K562 (cell line): ENCODE measurements around the gene SLC25A31. TPM values are rescaled to one million over a fixed set of nuclear protein-coding genes. Genes with fewer than 3 reads are reported as not detected.

Experiments
- ATAC-seq: fragments of 200-7000 bp; cut with Tn5 transposase; 3 replicates; pipeline ENCODE4 v1.9.1; 2020; ENCODE audit warnings: moderate library complexity
- BruUV-seq: library from RNA; stranded (reverse); fragments of 400-500 nt; replicated peaks from 2 replicates; lab custom pipeline; 2021; lab: Mats Ljungman, UMichigan
- CTCF ChIA-PET: fragments of 300-600 bp; formaldehyde crosslinking; extraction: SDS; loops from one replicate; lab custom pipeline; 2021; ENCODE audit warnings: low intra/inter-chr PET ratio; lab: Yijun Ruan, JAX
- POLR2A ChIA-PET: fragments of 300-600, 350-650 bp; sonication (Branson Sonifier 250); formaldehyde crosslinking; extraction: SDS; loops from one replicate; lab custom pipeline; 2021; ENCODE audit warnings: antibody characterized with exemption, inconsistent platforms; lab: Yijun Ruan, JAX
- DNase-seq, 4 experiments: peaks; one replicate each; pipeline versions ENCODE4 v3.0.0 to v3.0.0-alpha.2; 2011 to 2018; ENCODE audit warnings: low spot score in 3 of 4, mixed read lengths in 3 of 4; ENCODE audit errors: extremely low read depth in 1 of 4
- FAIRE-seq: peaks from 2 replicates; lab custom pipeline; 2011; peaks lifted over from hg19 to GRCh38; lab: Jason Lieb, UNC
- H2AFZ ChIP-seq: 2 replicates; pipeline ENCODE4 v1.6.0; 2011; ENCODE audit warnings: low read depth, low read length, control low read depth, inconsistent platforms
- H3K27ac ChIP-seq: fragments of 200-600 bp; 3 replicates; pipeline ENCODE4 v1.8.0; 2011; ENCODE audit warnings: low read depth, mild to moderate bottlenecking, control low read depth, inconsistent platforms, low read length, moderate library complexity, mixed read lengths; ENCODE audit errors: extremely low read depth
- H3K27me3 ChIP-seq, 2 experiments: fragments of 300-600 bp in 1 of 2; 2 replicates in 1 of 2; 3 replicates in 1 of 2; pipeline versions ENCODE4 v1.6.0 to v1.8.0; 2011; ENCODE audit warnings: inconsistent platforms in 2 of 2, low read length in 2 of 2, mild to moderate bottlenecking in 1 of 2, mixed read lengths in 1 of 2, moderate library complexity in 1 of 2; ENCODE audit not compliant: control insufficient read depth in 2 of 2, insufficient read depth in 2 of 2
- H3K36me3 ChIP-seq: fragments of 300-600 bp; 3 replicates; pipeline ENCODE4 v1.8.0; 2011; ENCODE audit warnings: mild to moderate bottlenecking, low read length, inconsistent platforms; ENCODE audit not compliant: control insufficient read depth, insufficient read depth
- H3K4me1 ChIP-seq, 2 experiments: fragments of 200-600 bp in 1 of 2; replicated peaks in 1 of 2; 2 replicates in 1 of 2; 3 replicates in 1 of 2; pipeline versions ENCODE4 v1.5.1 to v1.8.0; 2011; ENCODE audit warnings: inconsistent platforms in 2 of 2, low read length in 2 of 2, mild to moderate bottlenecking in 1 of 2, mixed read lengths in 1 of 2, moderate library complexity in 1 of 2; ENCODE audit not compliant: control insufficient read depth in 2 of 2, insufficient read depth in 2 of 2
- H3K4me2 ChIP-seq: 2 replicates; pipeline ENCODE4 v1.6.1; 2011; ENCODE audit warnings: low read length, control low read depth, inconsistent platforms, mixed read lengths; ENCODE audit not compliant: insufficient read depth
- H3K4me3 ChIP-seq: fragments of 200-600 bp; sonication (generic), shearing (Covaris generic); 2 replicates; pipeline ENCODE4 v1.5.1; 2016; ENCODE audit warnings: control low read depth, inconsistent platforms
- H3K79me2 ChIP-seq: fragments of 200-600 bp; 3 replicates; pipeline ENCODE4 v1.8.0; 2011; ENCODE audit warnings: low read length, inconsistent platforms; ENCODE audit not compliant: control insufficient read depth, insufficient read depth
- H3K9ac ChIP-seq, 2 experiments: 2 replicates each; pipeline versions ENCODE4 v1.6.0 to v1.6.1; 2011; ENCODE audit warnings: low read depth in 2 of 2, low read length in 2 of 2, control low read depth in 1 of 2, inconsistent platforms in 1 of 2, mild to moderate bottlenecking in 1 of 2, mixed read lengths in 1 of 2; ENCODE audit not compliant: insufficient read depth in 1 of 2
- H3K9me1 ChIP-seq: one replicate; pipeline ENCODE4 v1.6.0; 2011; ENCODE audit warnings: inconsistent platforms, mild to moderate bottlenecking, low read length, moderate library complexity; ENCODE audit not compliant: control insufficient read depth, insufficient read depth
- H3K9me3 ChIP-seq: replicated peaks from 2 replicates; pipeline ENCODE4 v1.5.1; 2011; ENCODE audit warnings: low read depth, low read length, inconsistent platforms; ENCODE audit not compliant: control insufficient read depth, insufficient read depth
- H4K20me1 ChIP-seq: replicated peaks from 2 replicates; pipeline ENCODE4 v1.6.1; 2011; ENCODE audit warnings: low read length, inconsistent platforms, mixed read lengths; ENCODE audit not compliant: control insufficient read depth, insufficient read depth
- CBFA2T2 ChIP-seq: fragments of 450-650 bp; conservative IDR thresholded peaks from 2 replicates; pipeline ENCODE4 v1.6.1; 2017; ENCODE audit warnings: mild to moderate bottlenecking
- FOXK1 ChIP-seq: sonication (generic); formaldehyde crosslinking; IDR thresholded peaks from 2 replicates; pipeline ENCODE4 v1.8.0; 2022; ENCODE audit warnings: missing genetic modification reagents, mild to moderate bottlenecking, borderline replicate concordance
- FUS ChIP-seq: fragments of 200-400 bp; formaldehyde crosslinking; optimal IDR thresholded peaks from 2 replicates; pipeline ENCODE3; 2017; ENCODE audit warnings: low read depth, low read length
- HSF4 ChIP-seq: fragments of 250-450 bp; sonication (Bioruptor Pico); IDR thresholded peaks from 2 replicates; pipeline ENCODE4 v2.1.2; 2022; ENCODE audit warnings: mild to moderate bottlenecking, moderate library complexity, borderline replicate concordance
- IRF2 ChIP-seq: sonication (generic); formaldehyde crosslinking; IDR thresholded peaks from 2 replicates; pipeline ENCODE4 v1.8.1; 2022; ENCODE audit warnings: mild to moderate bottlenecking, missing genetic modification reagents
- SRF ChIP-seq, 2 experiments: fragments of 250-450, 450-650 bp in 1 of 2; sonication (Bioruptor Pico) in 1 of 2; sonication (generic) in 1 of 2; formaldehyde crosslinking; IDR thresholded peaks; 2 replicates each; pipeline versions ENCODE4 v1.5.0 to v1.5.1; 2020 to 2022; ENCODE audit warnings: mild to moderate bottlenecking in 1 of 2, missing genetic modification reagents in 1 of 2
- TSHZ1 ChIP-seq: fragments of 250-450 bp; sonication (Bioruptor Pico); IDR thresholded peaks from 2 replicates; pipeline ENCODE4 v1.4.0; 2020; ENCODE audit warnings: mild to moderate bottlenecking, moderate library complexity
- ZBED1 ChIP-seq: IDR thresholded peaks from 2 replicates; pipeline ENCODE4 v1.6.1; 2014
- ZBTB7A ChIP-seq: IDR thresholded peaks from 2 replicates; pipeline ENCODE4 v1.6.1; 2011; ENCODE audit warnings: low read depth, mild to moderate bottlenecking, low read length, moderate library complexity, borderline replicate concordance; ENCODE audit not compliant: control insufficient read depth
- ZNF232 ChIP-seq: sonication (generic); formaldehyde crosslinking; IDR thresholded peaks from 2 replicates; pipeline ENCODE4 v1.8.0; 2022; ENCODE audit warnings: mild to moderate bottlenecking, missing genetic modification reagents
- ZNF280B ChIP-seq: fragments of 250-450 bp; sonication (Bioruptor Pico); IDR thresholded peaks from 2 replicates; pipeline ENCODE4 v1.5.1; 2021; ENCODE audit warnings: mild to moderate bottlenecking
- ZNF431 ChIP-seq: sonication (generic); formaldehyde crosslinking; IDR thresholded peaks from 2 replicates; pipeline ENCODE4 v1.8.0; 2022; ENCODE audit warnings: mild to moderate bottlenecking, missing genetic modification reagents
- WGBS: fragments of 100-300 bp; shearing (Covaris generic); methylation state at CpG from one replicate; pipeline ENCODE4 v1.1.6; 2016; ENCODE audit warnings: low coverage, mixed read lengths; ENCODE audit not compliant: insufficient coverage; ENCODE audit errors: missing lambda C conversion rate; 5-methylcytosine and 5-hydroxymethylcytosine counted together
- in situ Hi-C: fragments of 300-500 bp; cut with MboI; formaldehyde crosslinking; loops from 4 replicates; pipeline ENCODE4 v1.15.0; 2018; ENCODE audit warnings: inconsistent platforms, mixed read lengths
- intact Hi-C: fragments of 100-400 bp; cut with micrococcal nuclease; formaldehyde crosslinking; loops from 2 replicates; pipeline ENCODE4 v1.14.2; 2022
- polyA plus RNA-seq, 8 experiments: library from polyadenylated mRNA; depleted of rRNA in 4 of 8; stranded (reverse) in 5 of 8; unstranded in 3 of 8; fragments of >200 nt; fragmentation: Nextera tagmentation in 2 of 8; fragmentation: Illumina TruSeq in 1 of 8; extraction: Ambion mirVana in 2 of 8; extraction: Trizol in 1 of 8; gene quantifications; 2 replicates each; pipeline versions ENCODE4 v1.2.1 to v1.2.3, GENCODE V29; 2011 to 2014; ENCODE audit warnings: inconsistent platforms in 1 of 8, missing spikeins in 1 of 8
- total RNA-seq, 7 experiments: library from RNA; depleted of rRNA in 6 of 7; stranded (reverse); fragments of >200 nt in 6 of 7; fragmentation: Illumina TruSeq in 2 of 7; extraction: Trizol in 2 of 7; gene quantifications; 2 replicates each; pipeline versions ENCODE4 v1.2.1 to v1.2.3, GENCODE V29; 2011 to 2021; ENCODE audit warnings: low replicate concordance in 1 of 7

Gene SLC25A31
- total and polyA plus RNA-seq, 9 of the 15 experiments (the other 6 are each of a cell fraction or from before 2014, with no cell fraction given), result 0.07 TPM; not detected in 8

GRCh38 chr4:127709456-127709855, 20.7 kb upstream of the SLC25A31 start:
- Histone ChIP-seq H3K9me3 (no peaks in the 10 kb centered on the region), H3K4me2 (no peak overlapping the region), H3K4me1 (no peaks in the 10 kb centered on the region), H3K27ac (no peak overlapping the region), H3K36me3 (no peaks in the 10 kb centered on the region), H4K20me1 (no peaks in the 10 kb centered on the region), H3K27me3 (no peaks in the 10 kb centered on the region), H3K79me2 (no peaks in the 10 kb centered on the region), H3K4me3 (no peak overlapping the region), H3K9me1 (no peaks in the 10 kb centered on the region), H2AFZ (no peak overlapping the region), H3K9ac (no peak overlapping the region)
- ChIA-PET CTCF (no interaction called here), POLR2A (no interaction called here)
- BruUV-seq, result no TSS peak
- 40% methylated on average over 3 of the region's 3 CpGs for WGBS
- FAIRE-seq, result no peak
- TF ChIP-seq IRF2 (CRISPR knock-in tag) (no peak), HSF4 (CRISPR knock-in tag) (no peak), CBFA2T2 (no peak), FOXK1 (CRISPR knock-in tag) (no peak), FUS (no peak), TSHZ1 (CRISPR knock-in tag) (no peak), SRF (CRISPR knock-in tag; IDR thresholded peaks at IDR 0.05) (no peak), ZNF431 (CRISPR knock-in tag) (no peak), ZBTB7A (no peak), ZNF232 (CRISPR knock-in tag) (no peak), ZNF280B (CRISPR knock-in tag) (no peak), ZBED1 (no peak)
- DNase-seq, result no peak
- intact Hi-C loops (no loop called here), in situ Hi-C loops (no loop called here)
- no peak for ATAC-seq
